H1 (cell line): ENCODE results near the gene SESN1. TPM values are rescaled to one million over a fixed set of nuclear protein-coding genes. Genes with fewer than 3 reads are reported as not detected.

Experiments
- CTCF ChIA-PET: fragments of 300-600 bp; sonication (Branson Sonifier 250); formaldehyde crosslinking; loops from one replicate; lab custom pipeline; 2021; ENCODE audit not compliant: partially characterized antibody; lab: Charles Lee
- POLR2A ChIA-PET: fragments of 300-600 bp; sonication (Branson Sonifier 250); formaldehyde crosslinking; loops from one replicate; lab custom pipeline; 2021; ENCODE audit warnings: inconsistent platforms; ENCODE audit not compliant: partially characterized antibody; lab: Charles Lee
- DNase-seq, 2 experiments: peaks; one replicate each; pipeline versions ENCODE4 v3.0.0 to v3.0.0-alpha.2; 2010 to 2022; ENCODE audit warnings: low spot score in 2 of 2, low read depth in 1 of 2, mixed read lengths in 1 of 2
- FAIRE-seq: peaks from 2 replicates; lab custom pipeline; 2011; peaks lifted over from hg19 to GRCh38; lab: Jason Lieb, UNC
- H2AFZ ChIP-seq: 2 replicates; pipeline ENCODE4 v1.8.1; 2012; ENCODE audit warnings: low read length, inconsistent platforms
- H2AK5ac ChIP-seq: 2 replicates; pipeline ENCODE4 v1.6.1; 2013; ENCODE audit warnings: low read depth, low read length
- H2BK120ac ChIP-seq: replicated peaks from 2 replicates; pipeline ENCODE3; 2013; ENCODE audit warnings: low read depth, low read length, inconsistent platforms
- H2BK12ac ChIP-seq: 2 replicates; pipeline ENCODE4 v1.6.1; 2013; ENCODE audit warnings: low read depth, low read length
- H2BK15ac ChIP-seq: 2 replicates; pipeline ENCODE4 v1.6.1; 2013; ENCODE audit warnings: low read length
- H2BK20ac ChIP-seq: 2 replicates; pipeline ENCODE4 v1.6.1; 2013; ENCODE audit warnings: low read length
- H2BK5ac ChIP-seq: 2 replicates; pipeline ENCODE4 v1.6.1; 2013; ENCODE audit warnings: low read depth, low read length
- H3K14ac ChIP-seq: 2 replicates; pipeline ENCODE4 v1.6.1; 2013; ENCODE audit warnings: inconsistent platforms; ENCODE audit not compliant: insufficient read length
- H3K18ac ChIP-seq: 2 replicates; pipeline ENCODE4 v1.6.1; 2013; ENCODE audit warnings: low read length; ENCODE audit errors: extremely low read depth
- H3K23ac ChIP-seq: 2 replicates; pipeline ENCODE4 v1.6.1; 2013; ENCODE audit warnings: inconsistent platforms; ENCODE audit not compliant: insufficient read length
- H3K23me2 ChIP-seq: 2 replicates; pipeline ENCODE4 v1.6.1; 2013; ENCODE audit warnings: low read depth, low read length
- H3K27ac ChIP-seq: 2 replicates; pipeline ENCODE4 v1.6.1; 2011; ENCODE audit warnings: low read depth, low read length, inconsistent platforms
- H3K27me3 ChIP-seq, 4 experiments: replicated peaks in 1 of 4; 1 replicate in 1 of 4; 2 replicates in 3 of 4; pipeline versions ENCODE4 v1.6.1 to v1.8.1; 2011 to 2013; ENCODE audit warnings: low read length in 3 of 4, mild to moderate bottlenecking in 3 of 4, inconsistent platforms in 2 of 4, mixed read lengths in 2 of 4, moderate library complexity in 1 of 4; ENCODE audit not compliant: control insufficient read depth in 3 of 4, insufficient read depth in 3 of 4; ENCODE audit errors: extremely low read depth in 1 of 4
- H3K36me3 ChIP-seq, 4 experiments: 2 replicates each; pipeline versions ENCODE4 v1.6.1 to v1.8.1; 2011 to 2013; ENCODE audit warnings: mild to moderate bottlenecking in 4 of 4, low read length in 3 of 4, moderate library complexity in 2 of 4, control low read depth in 1 of 4, inconsistent platforms in 1 of 4; ENCODE audit not compliant: insufficient read depth in 4 of 4, control insufficient read depth in 2 of 4
- H3K4ac ChIP-seq: replicated peaks from 2 replicates; pipeline ENCODE3; 2013; ENCODE audit warnings: low read length, low read depth, mixed read lengths, inconsistent platforms; ENCODE audit not compliant: insufficient read length
- H3K4me1 ChIP-seq, 4 experiments: replicated peaks in 1 of 4; 1 replicate in 1 of 4; 2 replicates in 3 of 4; pipeline versions ENCODE4 v1.6.1 to v1.8.1; 2011 to 2013; ENCODE audit warnings: low read length in 3 of 4, inconsistent platforms in 2 of 4, mixed read lengths in 1 of 4; ENCODE audit not compliant: insufficient read depth in 4 of 4, control insufficient read depth in 3 of 4
- H3K4me2 ChIP-seq, 2 experiments: 2 replicates each; pipeline versions ENCODE4 v1.6.1 to v1.8.1; 2011 to 2013; ENCODE audit warnings: low read depth in 2 of 2, low read length in 2 of 2, control low read depth in 1 of 2, inconsistent platforms in 1 of 2, mild to moderate bottlenecking in 1 of 2; ENCODE audit not compliant: insufficient read depth in 1 of 2
- H3K4me3 ChIP-seq, 4 experiments: fragments of 200-600, 300-600 bp in 1 of 4; sonication (generic), shearing (Covaris generic), sonication (Bioruptor Twin) in 1 of 4; 2 replicates each; pipeline versions ENCODE4 v1.5.1 to v1.8.1; 2011 to 2016; ENCODE audit warnings: low read length in 4 of 4, low read depth in 3 of 4, control low read depth in 2 of 4, inconsistent platforms in 2 of 4, mild to moderate bottlenecking in 2 of 4, mixed read lengths in 1 of 4, moderate library complexity in 1 of 4; ENCODE audit not compliant: insufficient read depth in 2 of 4; ENCODE audit errors: extremely low read depth in 1 of 4
- H3K56ac ChIP-seq: replicated peaks from 2 replicates; pipeline ENCODE3; 2013; ENCODE audit warnings: low read depth, mild to moderate bottlenecking, mixed read lengths, low read length, inconsistent platforms; ENCODE audit not compliant: insufficient read length
- H3K79me1 ChIP-seq: 2 replicates; pipeline ENCODE4 v1.6.1; 2013; ENCODE audit warnings: low read depth, low read length, control low read depth
- H3K79me2 ChIP-seq, 2 experiments: 2 replicates each; pipeline versions ENCODE4 v1.6.1 to v1.8.1; 2012 to 2013; ENCODE audit warnings: low read length in 2 of 2, mild to moderate bottlenecking in 2 of 2, inconsistent platforms in 1 of 2; ENCODE audit not compliant: insufficient read depth in 2 of 2, control insufficient read depth in 1 of 2
- H3K9ac ChIP-seq, 4 experiments: replicated peaks in 1 of 4; 1 replicate in 1 of 4; 2 replicates in 3 of 4; pipeline versions ENCODE4 v1.6.1 to v1.8.1; 2011 to 2013; ENCODE audit warnings: low read depth in 3 of 4, low read length in 3 of 4, control low read depth in 2 of 4, mild to moderate bottlenecking in 2 of 4, moderate library complexity in 2 of 4, inconsistent platforms in 1 of 4; ENCODE audit errors: extremely low read depth in 1 of 4
- H3K9me3 ChIP-seq, 2 experiments: 2 replicates each; pipeline versions ENCODE4 v1.6.1 to v1.8.1; 2012 to 2013; ENCODE audit warnings: mild to moderate bottlenecking in 2 of 2, moderate library complexity in 2 of 2, control low read depth in 1 of 2, inconsistent platforms in 1 of 2, low read depth in 1 of 2, low read length in 1 of 2, mixed read lengths in 1 of 2; ENCODE audit not compliant: insufficient read depth in 2 of 2
- H4K20me1 ChIP-seq, 2 experiments: replicated peaks in 1 of 2; 2 replicates each; pipeline versions ENCODE3 to v1.8.1; 2011 to 2013; ENCODE audit warnings: inconsistent platforms in 2 of 2, low read length in 2 of 2, mild to moderate bottlenecking in 1 of 2; ENCODE audit not compliant: insufficient read depth in 2 of 2, control insufficient read depth in 1 of 2
- H4K5ac ChIP-seq: 2 replicates; pipeline ENCODE4 v1.6.1; 2013; ENCODE audit warnings: low read length, low read depth, mixed read lengths, inconsistent platforms; ENCODE audit not compliant: insufficient read length
- H4K8ac ChIP-seq: 2 replicates; pipeline ENCODE4 v1.8.0; 2013; ENCODE audit warnings: mild to moderate bottlenecking, moderate library complexity, low read length, inconsistent platforms; ENCODE audit not compliant: insufficient read depth; ENCODE audit errors: extremely low read depth
- H4K91ac ChIP-seq: replicated peaks from 2 replicates; pipeline ENCODE3; 2013; ENCODE audit warnings: low read length, mixed read lengths, inconsistent platforms; ENCODE audit not compliant: insufficient read length
- EGR1 ChIP-seq: IDR thresholded peaks from 2 replicates; pipeline ENCODE4 v1.6.1; 2011; ENCODE audit warnings: low read depth, low read length, borderline replicate concordance
- KDM1A ChIP-seq: fragments of 200-600, 300-600 bp; sonication (generic); IDR thresholded peaks from 2 replicates; pipeline ENCODE4 v1.7.1; 2016; ENCODE audit warnings: mild to moderate bottlenecking, low read length, borderline replicate concordance
- SP4 ChIP-seq: IDR thresholded peaks from 2 replicates; pipeline ENCODE4 v1.6.1; 2012; ENCODE audit warnings: low read length, inconsistent platforms
- TCF12 ChIP-seq: IDR thresholded peaks from 2 replicates; pipeline ENCODE4 v1.6.1; 2011; ENCODE audit warnings: low read depth, mild to moderate bottlenecking, low read length
- WGBS, 2 experiments: shearing (Covaris generic) in 1 of 2; methylation state at CpG; one replicate each; pipeline versions ENCODE4 v1.1.6 to v1.1.7; 2013 to 2015; ENCODE audit warnings: low lambda C conversion rate in 2 of 2, mixed read lengths in 2 of 2, inconsistent platforms in 1 of 2, low coverage in 1 of 2, missing lambda C conversion rate in 1 of 2; ENCODE audit not compliant: insufficient replicate concordance in 2 of 2, insufficient coverage in 1 of 2, insufficient read length in 1 of 2; ENCODE audit errors: extremely low coverage in 1 of 2, missing lambda C conversion rate in 1 of 2; 5-methylcytosine and 5-hydroxymethylcytosine counted together
- polyA plus RNA-seq, 7 experiments: library from polyadenylated mRNA; depleted of rRNA in 3 of 7; stranded (reverse) in 5 of 7; unstranded in 2 of 7; fragments of >200 nt in 5 of 7; fragments of 200-250 nt in 2 of 7; gene quantifications; 1 replicate in 5 of 7; 2 replicates in 1 of 7; 4 replicates in 1 of 7; pipeline versions ENCODE4 v1.2.1 to v1.2.3, GENCODE V29; 2011 to 2013; ENCODE audit warnings: missing spikeins in 2 of 7, mixed read lengths in 2 of 7
- total RNA-seq: library from RNA; stranded (reverse); fragmentation: NEBNext Ultra II Directional; extraction: Animal tissue kit (Norgen Biotek cat#: 25700); gene quantifications from 2 replicates; pipeline ENCODE4 v1.2.1, GENCODE V29; 2021

SESN1 gene
- total and polyA plus RNA-seq, 2 of the 8 experiments (the other 6 are each of a cell fraction or from before 2014, with no cell fraction given), result 12.8 to 15.6 TPM

- H3K4me2 ChIP-seq, result no peak overlapping the region
- TF ChIP-seq KDM1A (no peak), EGR1 (no peak), TCF12 (no peak), SP4 (no peak)
These were observed 70.3 kb downstream of the SESN1 start for GRCh38 chr6:109024368-109024767.

More at GRCh38 chr6:109024368-109024767, 70.3 kb downstream of the SESN1 start:
- Histone ChIP-seq H4K5ac (no peak overlapping the region), H3K4ac (no peak overlapping the region), H3K23me2 (no peaks in the 10 kb centered on the region), H2BK120ac (no peak overlapping the region), H3K79me1 (no peaks in the 10 kb centered on the region), H3K9me3 (no peaks in the 10 kb centered on the region), H3K9ac (no peak overlapping the region), H3K56ac (no peak overlapping the region), H4K20me1 (no peaks in the 10 kb centered on the region), H2AK5ac (no peak overlapping the region), H3K4me1 (peaks cover 0 to 2% (median 0%) of the 10 kb centered on the region in 4 experiments; a peak in 1 of 7 replicates), H2BK15ac (no peak overlapping the region), H2BK5ac (no peak overlapping the region), H3K79me2 (no peaks in the 10 kb centered on the region), H3K27ac (no peak overlapping the region), H3K14ac (no peak overlapping the region), H3K4me3 (no peak overlapping the region), H2AFZ (0 out of 2 replicates have a peak overlapping the region, but pooled peaks have one; percentile 63), H3K18ac (no peak overlapping the region), H4K8ac (no peak overlapping the region), H3K23ac (no peak overlapping the region), H2BK12ac (no peak overlapping the region), H3K27me3 (no peaks in the 10 kb centered on the region), H4K91ac (no peak overlapping the region), H2BK20ac (no peak overlapping the region), H3K36me3 (no peaks in the 10 kb centered on the region)
- ChIA-PET CTCF (interaction anchor here (1.0 to 1.2 kb wide), 2 partner anchors 27 to 218 kb away, joined by 3 to 5 read pairs; no protein-coding TSS in a partner anchor), POLR2A (no interaction called here)
- no peak for DNase-seq
- 82% methylated on average over 2 of the region's 2 CpGs; no CpG with 5 or more reads in 1 of the 2 experiments for WGBS, 2 experiments
- FAIRE-seq, result no peak
